Measurements from ENCODE around the gene PARS2.

DNA sequence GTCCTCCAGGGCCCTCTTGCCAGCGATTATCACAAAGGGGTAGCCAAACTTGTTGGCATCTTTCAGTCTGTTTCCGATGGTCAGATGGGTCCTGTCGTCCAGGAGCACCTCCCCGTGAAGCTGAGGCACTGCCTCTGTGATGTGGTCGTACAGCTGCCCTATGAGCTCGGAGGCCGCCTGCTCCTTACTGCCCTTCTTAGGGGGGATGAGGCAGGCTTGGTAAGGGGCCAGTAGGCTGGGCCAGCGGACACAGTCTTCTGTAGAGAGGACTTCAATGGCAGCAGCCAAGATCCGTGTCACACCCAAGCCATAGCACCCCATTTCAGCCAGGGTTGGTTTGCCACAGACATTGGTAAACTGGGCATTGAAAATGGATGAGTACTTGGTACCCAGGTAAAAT, 6.5 kb downstream of the PARS2 start:
- no peak for TF ChIP-seq CTCF (conservative IDR thresholded peaks at IDR 0.05; ENCODE audit: low read length)
- no peak for TF ChIP-seq EZH2phosphoT487 (IDR thresholded peaks at IDR 0.05; ENCODE audit: borderline replicate concordance, low read depth, low read length)

Measured in OCI-LY7 (cell line).